ENCODE results near the gene TRAF2. TPM values are rescaled to one million over a fixed set of nuclear protein-coding genes. Genes with fewer than 3 reads are reported as not detected.
"Not testable (repeated sequence)": the region's sequence is repeated elsewhere in the genome, so short reads cannot be mapped to it uniquely, and the experiment has no call there.

The TRAF2 gene
- total RNA-seq, 2 experiments from 2014 or later = 48.1 to 55.0 TPM

- CTCF ChIA-PET = no interaction called here
- POLR2A ChIA-PET = interaction anchor here (0.6 to 1.9 kb wide), 3 partner anchors 15 to 45 kb away, joined by 3 to 8 read pairs (median 4); no protein-coding TSS in a partner anchor
Observed at GRCh38 chr9:136865768-136866103, 20.6 kb upstream of the TRAF2 start.

GRCh38 chr9:136866898-136867421 is 19.4 kb upstream of the TRAF2 start:
- POLR2A ChIA-PET = interaction anchor here (1.9 kb wide), 1 partner anchor 14 kb away, joined by 8 read pairs; no protein-coding TSS in a partner anchor
- CTCF ChIA-PET = not testable (repeated sequence)

GRCh38 chr9:136867480-136867879 is 18.8 kb upstream of the TRAF2 start:
- ChIA-PET CTCF (no interaction called here), POLR2A (interaction anchor here (1.9 kb wide), 1 partner anchor 14 kb away, joined by 8 read pairs; no protein-coding TSS in a partner anchor)

- POLR2A ChIA-PET = no interaction called here
- CTCF ChIA-PET = interaction anchor here (0.8 kb wide), 1 partner anchor 13 kb away, joined by 3 read pairs; no protein-coding TSS in a partner anchor
Observed at GRCh38 chr9:136867917-136868316, 18.4 kb upstream of the TRAF2 start.

GRCh38 chr9:136868644-136869043 is 17.7 kb upstream of the TRAF2 start:
- CTCF ChIA-PET = interaction anchor here (0.8 kb wide), 1 partner anchor 13 kb away, joined by 3 read pairs; no protein-coding TSS in a partner anchor
- POLR2A ChIA-PET = interaction anchor here (0.9 kb wide), 1 partner anchor 14 kb away, joined by 3 read pairs; no protein-coding TSS in a partner anchor

- POLR2A ChIA-PET = interaction anchor here (0.9 to 1.0 kb wide), 2 partner anchors 12 to 15 kb away, joined by 3 to 4 read pairs; no protein-coding TSS in a partner anchor
- CTCF ChIA-PET = not testable (repeated sequence)
Observed at GRCh38 chr9:136869611-136870010, 16.7 kb upstream of the TRAF2 start.

GRCh38 chr9:136875155-136875554 is 11.2 kb upstream of the TRAF2 start:
- CTCF ChIA-PET = no interaction called here
- POLR2A ChIA-PET = no interaction called here

- ChIA-PET POLR2A (interaction anchor here (0.6 kb wide), 1 partner anchor 83 kb away, joined by 3 read pairs; no protein-coding TSS in a partner anchor), CTCF (no interaction called here)
Observed at GRCh38 chr9:136876476-136876875, 9.8 kb upstream of the TRAF2 start.

GRCh38 chr9:136880651-136881050 is 5.7 kb upstream of the TRAF2 start:
- CTCF ChIA-PET = interaction anchor here (0.6 to 3.0 kb wide), 5 partner anchors 12 to 166 kb away, joined by 3 to 18 read pairs (median 4); partner anchors contain the start of gene NPDC1
- POLR2A ChIA-PET = interaction anchor here (0.7 to 2.6 kb wide), 4 partner anchors 14 to 112 kb away, joined by 3 to 19 read pairs (median 8); partner anchors contain the start of genes EDF1 and PAXX

- CTCF ChIA-PET = interaction anchor here (0.9 to 3.0 kb wide), 10 partner anchors 9 to 165 kb away, joined by 3 to 18 read pairs (median 4); partner anchors contain the start of genes AJM1, C8G, FBXW5 and NPDC1
- POLR2A ChIA-PET = interaction anchor here (0.5 to 2.6 kb wide), 8 partner anchors 12 to 342 kb away, joined by 3 to 19 read pairs (median 5); partner anchors contain the start of genes EDF1, FUT7 and PAXX
Observed at GRCh38 chr9:136881691-136882108, 4.6 kb upstream of the TRAF2 start.

GRCh38 chr9:136882109-136882946 is 4.0 kb upstream of the TRAF2 start:
- ChIA-PET CTCF (interaction anchor here (0.6 to 3.0 kb wide), 10 partner anchors 10 to 203 kb away, joined by 3 to 18 read pairs (median 4); partner anchors contain the start of genes AJM1, C8G, FBXW5 and NPDC1), POLR2A (interaction anchor here (0.6 to 2.6 kb wide), 7 partner anchors 12 to 652 kb away, joined by 3 to 19 read pairs (median 4); partner anchors contain the start of genes EDF1, FUT7 and PAXX)

GRCh38 chr9:136882947-136883283 is 3.4 kb upstream of the TRAF2 start:
- ChIA-PET CTCF (interaction anchor here (1.4 to 3.0 kb wide), 4 partner anchors 21 to 146 kb away, joined by 3 to 18 read pairs (median 6); no protein-coding TSS in a partner anchor), POLR2A (interaction anchor here (1.7 to 2.6 kb wide), 2 partner anchors 19 kb away, joined by 7 to 19 read pairs; no protein-coding TSS in a partner anchor)

GRCh38 chr9:136883670-136884069 is 2.6 kb upstream of the TRAF2 start:
- POLR2A ChIA-PET = interaction anchor here (0.7 kb wide), 2 partner anchors 226 to 320 kb away, joined by 3 to 5 read pairs; no protein-coding TSS in a partner anchor
- CTCF ChIA-PET = interaction anchor here (1.2 to 1.4 kb wide), 2 partner anchors 18 to 42 kb away, joined by 3 to 4 read pairs; partner anchors contain the start of gene AJM1

GRCh38 chr9:136886610-136887597 is 588 bp downstream of the TRAF2 start:
- CTCF ChIA-PET = interaction anchor here (0.7 to 1.5 kb wide), 7 partner anchors 16 to 148 kb away, joined by 3 to 5 read pairs (median 4); partner anchors contain the start of gene AJM1
- POLR2A ChIA-PET = interaction anchor here (1.0 to 4.2 kb wide), 3 partner anchors 12 to 56 kb away, joined by 3 to 30 read pairs (median 3); no protein-coding TSS in a partner anchor

GRCh38 chr9:136888454-136888853 is 2.1 kb downstream of the TRAF2 start:
- POLR2A ChIA-PET = interaction anchor here (4.2 kb wide), 1 partner anchor 13 kb away, joined by 30 read pairs; no protein-coding TSS in a partner anchor

GRCh38 chr9:136889858-136890257 is 3.5 kb downstream of the TRAF2 start:
- POLR2A ChIA-PET = no interaction called here
- CTCF ChIA-PET = no interaction called here

More at GRCh38 chr9:136888454-136888853, 2.1 kb downstream of the TRAF2 start:
- CTCF ChIA-PET = interaction anchor here (0.9 kb wide), 1 partner anchor 45 kb away, joined by 3 read pairs; no protein-coding TSS in a partner anchor

GRCh38 chr9:136890661-136891060 is 4.3 kb downstream of the TRAF2 start:
- CTCF ChIA-PET = no interaction called here

GRCh38 chr9:136896027-136896426 is 9.7 kb downstream of the TRAF2 start:
- ChIA-PET POLR2A (interaction anchor here (0.6 kb wide), 1 partner anchor 16 kb away, joined by 7 read pairs; no protein-coding TSS in a partner anchor), CTCF (no interaction called here)

More at GRCh38 chr9:136890661-136891060, 4.3 kb downstream of the TRAF2 start:
- POLR2A ChIA-PET = no interaction called here
